Panc1 (cell line): Measurements from ENCODE around the gene ALG9. TPM values are rescaled to one million over a fixed set of nuclear protein-coding genes. Genes with fewer than 3 reads are reported as not detected.

Source experiments
- ATAC-seq: fragments of 200-7000 bp; cut with Tn5 transposase; 2 replicates; pipeline ENCODE4 v1.9.1; 2020; ENCODE audit warnings: mild to moderate bottlenecking, moderate library complexity
- BruUV-seq: library from RNA; stranded (reverse); fragments of 400-500 nt; replicated peaks from 2 replicates; lab custom pipeline; 2021; lab: Mats Ljungman, UMichigan
- CTCF ChIA-PET: fragments of 300-600 bp; sonication (Branson Sonifier 250); formaldehyde crosslinking; loops from one replicate; lab custom pipeline; 2022; ENCODE audit warnings: antibody characterized with exemption; lab: Charles Lee
- POLR2A ChIA-PET: fragments of 300-600 bp; sonication (Branson Sonifier 250); formaldehyde crosslinking; loops from one replicate; lab custom pipeline; 2022; ENCODE audit warnings: antibody characterized with exemption; lab: Charles Lee
- DNase-seq: peaks from one replicate; pipeline ENCODE4 v3.0.0-alpha.2; 2010; ENCODE audit warnings: low read depth, low spot score
- H3K27ac ChIP-seq: 2 replicates; pipeline ENCODE4 v1.5.1; 2011; ENCODE audit warnings: mild to moderate bottlenecking, low read length, inconsistent platforms
- H3K27me3 ChIP-seq: fragments of 200-500 bp; sonication (Bioruptor generic); 2 replicates; pipeline ENCODE4 v1.6.0; 2014; ENCODE audit warnings: low read length, inconsistent platforms; ENCODE audit not compliant: control insufficient read depth, insufficient read depth
- H3K36me3 ChIP-seq: fragments of 200-500 bp; sonication (Bioruptor generic); 2 replicates; pipeline ENCODE4 v1.5.1; 2014; ENCODE audit warnings: inconsistent platforms, mild to moderate bottlenecking, low read length, moderate library complexity; ENCODE audit not compliant: control insufficient read depth, insufficient read depth
- H3K4me1 ChIP-seq: 2 replicates; pipeline ENCODE4 v1.5.1; 2011; ENCODE audit warnings: inconsistent platforms, mild to moderate bottlenecking, low read length, moderate library complexity; ENCODE audit not compliant: control insufficient read depth, insufficient read depth
- H3K4me3 ChIP-seq, 2 experiments: 2 replicates each; pipeline ENCODE4 v1.5.1; 2011 to 2012; ENCODE audit warnings: low read depth in 2 of 2, low read length in 2 of 2, mild to moderate bottlenecking in 2 of 2, inconsistent platforms in 1 of 2, moderate library complexity in 1 of 2
- H3K9me3 ChIP-seq: fragments of 200-500 bp; sonication (Bioruptor generic); 2 replicates; pipeline ENCODE4 v1.5.1; 2014; ENCODE audit warnings: low read depth, mild to moderate bottlenecking, inconsistent platforms, low read length, moderate library complexity; ENCODE audit not compliant: control insufficient read depth, insufficient read depth
- POLR2AphosphoS5 ChIP-seq: IDR thresholded peaks from 2 replicates; pipeline ENCODE4 v1.6.1; 2012; ENCODE audit warnings: mild to moderate bottlenecking, low read depth, low read length, moderate library complexity
- SIN3A ChIP-seq: IDR thresholded peaks from 2 replicates; pipeline ENCODE4 v1.6.1; 2012; ENCODE audit warnings: low read depth, mild to moderate bottlenecking, low read length, moderate library complexity, borderline replicate concordance; ENCODE audit not compliant: insufficient read depth
- TCF7L2 ChIP-seq: IDR thresholded peaks from 2 replicates; pipeline ENCODE4 v1.6.1; 2011; ENCODE audit warnings: mild to moderate bottlenecking, low read depth, low read length, inconsistent platforms
- in situ Hi-C: cut with HindIII; loops from 2 replicates; pipeline ENCODE4 v1.10.0; 2016; ENCODE audit warnings: low sequenced_read_pairs, low pct_unique_long_range_greater_than_20kb
- intact Hi-C: fragments of 100-400 bp; cut with micrococcal nuclease; formaldehyde crosslinking; loops from one replicate; pipeline ENCODE4 v1.10.0; 2022; ENCODE audit not compliant: unreplicated experiment
- total RNA-seq: library from RNA; stranded (reverse); gene quantifications from one replicate; pipeline ENCODE4 v1.2.1, GENCODE V29; 2021; ENCODE audit not compliant: unreplicated experiment
- TF ChIP-seq, protein P1 (sequence below): fragments of 450-650 bp; IDR thresholded peaks from 2 replicates; pipeline ENCODE4 v1.5.1; 2017; ENCODE audit warnings: mild to moderate bottlenecking
- TF ChIP-seq, protein P2 (sequence below), 2 experiments: IDR thresholded peaks; 2 replicates each; pipeline ENCODE4 v1.6.1; 2011 to 2012; ENCODE audit warnings: low read depth in 2 of 2, control low read depth in 1 of 2, low read length in 1 of 2, mild to moderate bottlenecking in 1 of 2, moderate library complexity in 1 of 2; ENCODE audit not compliant: insufficient read depth in 1 of 2

Gene ALG9
- total RNA-seq, 1 experiment from 2014 or later: 27.1 TPM

DNA sequence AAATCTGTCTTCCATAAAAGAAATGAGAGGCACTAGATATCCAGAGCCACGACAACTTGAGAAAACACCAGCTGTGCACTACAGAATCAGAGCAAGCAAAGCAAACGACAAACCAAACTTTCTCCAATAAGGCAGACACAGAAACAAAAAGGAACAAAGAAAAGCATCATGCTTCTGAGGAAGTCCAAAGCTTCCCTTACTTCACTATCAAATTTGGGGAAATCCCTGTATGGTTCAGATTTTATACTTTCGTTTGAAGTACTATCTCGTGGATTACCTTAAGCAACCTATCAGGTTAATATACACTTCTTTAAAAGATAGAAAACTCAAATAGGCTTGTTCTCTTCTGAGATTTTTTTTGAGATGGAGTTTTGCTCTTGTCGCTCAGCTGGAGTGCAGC is 27.7 kb downstream of the ALG9 start:
- DNase-seq: no peak
- ChIA-PET CTCF (no interaction called here), POLR2A (no interaction called here)
- intact Hi-C loops (loop anchor here (5.0 kb wide), 2 partner anchors 66 to 241 kb away; partner anchors contain the start of gene SIK2), in situ Hi-C loops (no loop called here)
- Histone ChIP-seq H3K4me3 (no peak overlapping the region), H3K36me3 (no peaks in the 10 kb centered on the region), H3K27ac (no peak overlapping the region), H3K9me3 (no peaks in the 10 kb centered on the region), H3K4me1 (peaks cover 3% of the 10 kb centered on the region; the same call in 1 of the 2 replicates), H3K27me3 (no peaks in the 10 kb centered on the region)
- TF ChIP-seq, protein P1, sequence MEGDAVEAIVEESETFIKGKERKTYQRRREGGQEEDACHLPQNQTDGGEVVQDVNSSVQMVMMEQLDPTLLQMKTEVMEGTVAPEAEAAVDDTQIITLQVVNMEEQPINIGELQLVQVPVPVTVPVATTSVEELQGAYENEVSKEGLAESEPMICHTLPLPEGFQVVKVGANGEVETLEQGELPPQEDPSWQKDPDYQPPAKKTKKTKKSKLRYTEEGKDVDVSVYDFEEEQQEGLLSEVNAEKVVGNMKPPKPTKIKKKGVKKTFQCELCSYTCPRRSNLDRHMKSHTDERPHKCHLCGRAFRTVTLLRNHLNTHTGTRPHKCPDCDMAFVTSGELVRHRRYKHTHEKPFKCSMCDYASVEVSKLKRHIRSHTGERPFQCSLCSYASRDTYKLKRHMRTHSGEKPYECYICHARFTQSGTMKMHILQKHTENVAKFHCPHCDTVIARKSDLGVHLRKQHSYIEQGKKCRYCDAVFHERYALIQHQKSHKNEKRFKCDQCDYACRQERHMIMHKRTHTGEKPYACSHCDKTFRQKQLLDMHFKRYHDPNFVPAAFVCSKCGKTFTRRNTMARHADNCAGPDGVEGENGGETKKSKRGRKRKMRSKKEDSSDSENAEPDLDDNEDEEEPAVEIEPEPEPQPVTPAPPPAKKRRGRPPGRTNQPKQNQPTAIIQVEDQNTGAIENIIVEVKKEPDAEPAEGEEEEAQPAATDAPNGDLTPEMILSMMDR: no peak
- TF ChIP-seq SIN3A (no peak), TCF7L2 (no peak), POLR2AphosphoS5 (no peak)
- ATAC-seq: no peak
- no TSS peak for BruUV-seq

DNA sequence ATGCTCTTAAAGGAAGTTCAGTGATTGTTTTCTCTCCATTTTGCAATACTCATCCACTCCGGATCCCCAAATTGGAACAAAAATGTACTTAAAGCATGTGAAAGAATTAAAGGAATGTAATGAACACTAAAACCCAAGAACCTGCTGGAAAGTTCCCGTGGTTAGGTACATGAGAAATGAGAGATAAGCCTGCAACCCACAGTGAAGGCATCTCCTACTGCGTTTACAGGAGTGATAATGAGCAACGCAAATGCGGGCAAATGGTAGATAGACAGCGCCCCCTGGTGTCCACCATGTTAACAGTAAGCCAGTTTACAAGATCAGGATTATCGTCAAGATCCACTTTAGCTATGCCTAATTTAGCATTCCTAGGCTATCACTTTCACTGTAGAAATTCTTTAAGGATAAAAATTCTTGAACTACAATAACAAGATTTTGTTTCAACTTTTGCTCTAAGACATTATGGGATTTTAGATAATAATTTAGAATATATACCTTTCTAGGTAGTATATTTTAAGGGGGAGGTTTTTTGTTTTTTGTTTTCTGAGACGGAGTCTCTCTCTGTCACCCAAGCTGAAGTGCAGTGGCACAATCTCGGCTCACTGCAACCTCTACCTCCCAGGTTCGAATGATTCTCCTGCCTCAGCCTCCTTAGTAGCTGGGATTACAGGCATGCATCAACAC is 29.9 kb downstream of the ALG9 start:
- ATAC-seq (peak; percentile 99), DNase-seq (peak; percentile 67)
- ChIA-PET POLR2A (no interaction called here), CTCF (interaction anchor here (0.6 to 1.0 kb wide), 6 partner anchors 64 to 1131 kb away, joined by 3 to 6 read pairs (median 3); no protein-coding TSS in a partner anchor)
- in situ Hi-C loops (no loop called here), intact Hi-C loops (loop anchor here (1.0 to 5.0 kb wide), 4 partner anchors 64 to 276 kb away; partner anchors contain the start of gene SIK2)
- H3K4me3 ChIP-seq: no peak overlapping the region
- H3K9me3 ChIP-seq: no peaks in the 10 kb centered on the region
- no peaks in the 10 kb centered on the region for H3K27me3 ChIP-seq
- TF ChIP-seq, protein P2, sequence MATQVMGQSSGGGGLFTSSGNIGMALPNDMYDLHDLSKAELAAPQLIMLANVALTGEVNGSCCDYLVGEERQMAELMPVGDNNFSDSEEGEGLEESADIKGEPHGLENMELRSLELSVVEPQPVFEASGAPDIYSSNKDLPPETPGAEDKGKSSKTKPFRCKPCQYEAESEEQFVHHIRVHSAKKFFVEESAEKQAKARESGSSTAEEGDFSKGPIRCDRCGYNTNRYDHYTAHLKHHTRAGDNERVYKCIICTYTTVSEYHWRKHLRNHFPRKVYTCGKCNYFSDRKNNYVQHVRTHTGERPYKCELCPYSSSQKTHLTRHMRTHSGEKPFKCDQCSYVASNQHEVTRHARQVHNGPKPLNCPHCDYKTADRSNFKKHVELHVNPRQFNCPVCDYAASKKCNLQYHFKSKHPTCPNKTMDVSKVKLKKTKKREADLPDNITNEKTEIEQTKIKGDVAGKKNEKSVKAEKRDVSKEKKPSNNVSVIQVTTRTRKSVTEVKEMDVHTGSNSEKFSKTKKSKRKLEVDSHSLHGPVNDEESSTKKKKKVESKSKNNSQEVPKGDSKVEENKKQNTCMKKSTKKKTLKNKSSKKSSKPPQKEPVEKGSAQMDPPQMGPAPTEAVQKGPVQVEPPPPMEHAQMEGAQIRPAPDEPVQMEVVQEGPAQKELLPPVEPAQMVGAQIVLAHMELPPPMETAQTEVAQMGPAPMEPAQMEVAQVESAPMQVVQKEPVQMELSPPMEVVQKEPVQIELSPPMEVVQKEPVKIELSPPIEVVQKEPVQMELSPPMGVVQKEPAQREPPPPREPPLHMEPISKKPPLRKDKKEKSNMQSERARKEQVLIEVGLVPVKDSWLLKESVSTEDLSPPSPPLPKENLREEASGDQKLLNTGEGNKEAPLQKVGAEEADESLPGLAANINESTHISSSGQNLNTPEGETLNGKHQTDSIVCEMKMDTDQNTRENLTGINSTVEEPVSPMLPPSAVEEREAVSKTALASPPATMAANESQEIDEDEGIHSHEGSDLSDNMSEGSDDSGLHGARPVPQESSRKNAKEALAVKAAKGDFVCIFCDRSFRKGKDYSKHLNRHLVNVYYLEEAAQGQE (IDR thresholded peaks at IDR 0.05; ENCODE audit: insufficient read depth in 1 of 2, low read depth in 2 of 2, low read length in 1 of 2): no peak
- no peak for TF ChIP-seq TCF7L2
- no peak for TF ChIP-seq POLR2AphosphoS5
- no peak for TF ChIP-seq SIN3A
- TF ChIP-seq, protein P1: peak; percentile 95
- H3K27ac ChIP-seq: no peak overlapping the region
- H3K36me3 ChIP-seq: no peaks in the 10 kb centered on the region; the same call in 1 of the 2 replicates
- BruUV-seq: no TSS peak
- peaks cover 3% of the 10 kb centered on the region; the same call in 1 of the 2 replicates for H3K4me1 ChIP-seq
